Neural cell (in vitro differentiated cells): ENCODE measurements around the gene CELSR1. TPM values are rescaled to one million over a fixed set of nuclear protein-coding genes. Genes with fewer than 3 reads are reported as not detected.

Source experiments
- H2AFZ ChIP-seq: fragments of 200-600, 300-800 bp; sonication (generic), shearing (Covaris generic); 2 replicates; pipeline ENCODE4 v1.6.0; 2014; ENCODE audit warnings: low read depth, mild to moderate bottlenecking, antibody characterized with exemption, low read length, moderate library complexity
- H3F3A ChIP-seq: fragments of 200-600 bp; shearing (Covaris generic); 2 replicates; pipeline ENCODE4 v1.6.1; 2016; ENCODE audit warnings: mild to moderate bottlenecking, moderate library complexity, mixed read lengths, antibody characterized with exemption, low read length; ENCODE audit not compliant: insufficient read depth, poor library complexity, severe bottlenecking
- H3K27ac ChIP-seq: fragments of 200-600, 300-800 bp; sonication (generic), shearing (Covaris generic); 2 replicates; pipeline ENCODE4 v1.5.1; 2014; ENCODE audit warnings: mild to moderate bottlenecking, low read length, moderate library complexity
- H3K27me3 ChIP-seq: fragments of 300-800, 200-600 bp; sonication (generic), shearing (Covaris generic); 2 replicates; pipeline ENCODE4 v1.6.0; 2014; ENCODE audit warnings: mild to moderate bottlenecking, low read depth, low read length, moderate library complexity; ENCODE audit not compliant: insufficient read depth
- H3K36me3 ChIP-seq: fragments of 300-800, 200-600 bp; sonication (generic), shearing (Covaris generic); 2 replicates; pipeline ENCODE4 v1.5.1; 2014; ENCODE audit warnings: mild to moderate bottlenecking, antibody characterized with exemption, low read length, moderate library complexity; ENCODE audit not compliant: insufficient read depth
- H3K4me2 ChIP-seq: fragments of 300-800, 200-600 bp; sonication (generic), shearing (Covaris generic); 2 replicates; pipeline ENCODE4 v1.6.0; 2014; ENCODE audit warnings: mild to moderate bottlenecking, low read length
- H3K4me3 ChIP-seq: fragments of 300-800, 200-600 bp; sonication (generic), shearing (Covaris generic); 2 replicates; pipeline ENCODE4 v1.5.1; 2014; ENCODE audit warnings: mild to moderate bottlenecking, low read length, moderate library complexity
- H3K79me2 ChIP-seq: fragments of 200-600 bp; shearing (Covaris generic); replicated peaks from 2 replicates; pipeline ENCODE4 v1.6.0; 2014; ENCODE audit warnings: mild to moderate bottlenecking, low read length, moderate library complexity; ENCODE audit not compliant: insufficient read depth
- H3K9ac ChIP-seq: fragments of 300-800, 200-600 bp; sonication (generic), shearing (Covaris generic); 2 replicates; pipeline ENCODE4 v1.6.1; 2016; ENCODE audit warnings: mild to moderate bottlenecking, low read length, mixed read lengths
- H3K9me2 ChIP-seq: fragments of 200-600 bp; shearing (Covaris generic); 2 replicates; pipeline ENCODE4 v1.6.1; 2016; ENCODE audit warnings: mild to moderate bottlenecking, low read length, mixed read lengths; ENCODE audit not compliant: insufficient read depth
- H3K9me3 ChIP-seq: fragments of 200-600, 300-800 bp; sonication (generic), shearing (Covaris generic); 2 replicates; pipeline ENCODE4 v1.6.1; 2016; ENCODE audit warnings: mild to moderate bottlenecking, mixed run types, low read length, moderate library complexity, mixed read lengths
- H4K20me1 ChIP-seq: fragments of 200-600 bp; shearing (Covaris generic); 2 replicates; pipeline ENCODE4 v1.6.1; 2016; ENCODE audit warnings: mild to moderate bottlenecking, mixed run types; ENCODE audit not compliant: insufficient read depth
- EP300 ChIP-seq: fragments of 450-650 bp; conservative IDR thresholded peaks from 2 replicates; pipeline ENCODE4 v1.6.1; 2014; ENCODE audit warnings: antibody characterized with exemption, mild to moderate bottlenecking, moderate library complexity; ENCODE audit not compliant: poor library complexity, severe bottlenecking
- EZH2 ChIP-seq: fragments of 200-600, 300-800 bp; shearing (Covaris generic), sonication (generic); IDR thresholded peaks from 2 replicates; pipeline ENCODE4 v1.6.1; 2014; ENCODE audit warnings: antibody characterized with exemption, low read length, borderline replicate concordance, mild to moderate bottlenecking; ENCODE audit not compliant: insufficient read depth, poor library complexity, severe bottlenecking
- MXI1 ChIP-seq: fragments of 450-650 bp; conservative IDR thresholded peaks from 2 replicates; pipeline ENCODE4 v1.6.1; 2014; ENCODE audit warnings: antibody characterized with exemption, mild to moderate bottlenecking; ENCODE audit not compliant: poor library complexity, severe bottlenecking
- POLR2AphosphoS5 ChIP-seq: IDR thresholded peaks from 2 replicates; pipeline ENCODE4 v1.6.1; 2012
- RAD21 ChIP-seq: fragments of 450-650 bp; conservative IDR thresholded peaks from 2 replicates; pipeline ENCODE4 v1.6.1; 2014; ENCODE audit warnings: antibody characterized with exemption, mild to moderate bottlenecking, moderate library complexity
- SMC3 ChIP-seq: fragments of 450-650 bp; conservative IDR thresholded peaks from 2 replicates; pipeline ENCODE4 v1.6.1; 2014; ENCODE audit warnings: antibody characterized with exemption, mild to moderate bottlenecking, moderate library complexity; ENCODE audit not compliant: poor library complexity
- TAF1 ChIP-seq: IDR thresholded peaks from 2 replicates; pipeline ENCODE4 v1.6.1; 2012; ENCODE audit warnings: low read depth
- polyA plus RNA-seq: library from polyadenylated mRNA; depleted of rRNA; stranded (reverse); fragments of >200 nt; gene quantifications from 2 replicates; pipeline ENCODE4 v1.2.3, GENCODE V29; 2014
- TF ChIP-seq, protein P1 (sequence below): fragments of 450-650 bp; IDR thresholded peaks from 2 replicates; pipeline ENCODE4 v1.5.1; 2014; ENCODE audit warnings: antibody characterized with exemption, mild to moderate bottlenecking, moderate library complexity; ENCODE audit not compliant: poor library complexity, severe bottlenecking
- TF ChIP-seq, protein P2 (sequence below): IDR thresholded peaks from 2 replicates; pipeline ENCODE4 v1.6.1; 2012; ENCODE audit warnings: borderline replicate concordance

The CELSR1 gene
- polyA plus RNA-seq, 1 donor from 2014 or later = 0.14 TPM

DNA sequence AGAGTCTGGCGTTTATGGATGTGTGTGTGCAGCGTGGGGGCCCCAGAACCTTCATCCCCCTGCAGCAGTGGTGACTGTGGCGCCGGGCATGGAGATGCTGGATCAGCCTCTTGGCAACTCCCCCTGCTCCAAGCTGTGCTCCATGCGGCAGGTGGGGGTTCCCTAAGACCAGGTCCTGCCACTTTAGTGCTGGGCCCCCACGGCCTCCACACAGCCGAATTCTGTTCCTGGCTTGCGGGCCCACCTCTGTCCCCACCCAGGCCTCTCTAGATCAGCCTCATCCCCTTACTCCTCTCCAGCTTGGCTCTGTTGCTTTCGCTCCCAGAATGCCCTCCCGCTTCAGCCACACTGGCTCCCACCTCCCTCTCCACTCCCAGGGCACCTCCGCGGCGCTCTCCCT is 142.3 kb downstream of the CELSR1 start:
- H3K4me3 ChIP-seq = no peak overlapping the region
- no peaks in the 10 kb centered on the region for H3K9me2 ChIP-seq
- H3F3A ChIP-seq = no peaks in the 10 kb centered on the region
- no peaks in the 10 kb centered on the region for H4K20me1 ChIP-seq
- TF ChIP-seq, protein P1, sequence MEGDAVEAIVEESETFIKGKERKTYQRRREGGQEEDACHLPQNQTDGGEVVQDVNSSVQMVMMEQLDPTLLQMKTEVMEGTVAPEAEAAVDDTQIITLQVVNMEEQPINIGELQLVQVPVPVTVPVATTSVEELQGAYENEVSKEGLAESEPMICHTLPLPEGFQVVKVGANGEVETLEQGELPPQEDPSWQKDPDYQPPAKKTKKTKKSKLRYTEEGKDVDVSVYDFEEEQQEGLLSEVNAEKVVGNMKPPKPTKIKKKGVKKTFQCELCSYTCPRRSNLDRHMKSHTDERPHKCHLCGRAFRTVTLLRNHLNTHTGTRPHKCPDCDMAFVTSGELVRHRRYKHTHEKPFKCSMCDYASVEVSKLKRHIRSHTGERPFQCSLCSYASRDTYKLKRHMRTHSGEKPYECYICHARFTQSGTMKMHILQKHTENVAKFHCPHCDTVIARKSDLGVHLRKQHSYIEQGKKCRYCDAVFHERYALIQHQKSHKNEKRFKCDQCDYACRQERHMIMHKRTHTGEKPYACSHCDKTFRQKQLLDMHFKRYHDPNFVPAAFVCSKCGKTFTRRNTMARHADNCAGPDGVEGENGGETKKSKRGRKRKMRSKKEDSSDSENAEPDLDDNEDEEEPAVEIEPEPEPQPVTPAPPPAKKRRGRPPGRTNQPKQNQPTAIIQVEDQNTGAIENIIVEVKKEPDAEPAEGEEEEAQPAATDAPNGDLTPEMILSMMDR = no peak
- TF ChIP-seq EP300 (no peak), TAF1 (no peak), RAD21 (no peak)
- TF ChIP-seq, protein P2, sequence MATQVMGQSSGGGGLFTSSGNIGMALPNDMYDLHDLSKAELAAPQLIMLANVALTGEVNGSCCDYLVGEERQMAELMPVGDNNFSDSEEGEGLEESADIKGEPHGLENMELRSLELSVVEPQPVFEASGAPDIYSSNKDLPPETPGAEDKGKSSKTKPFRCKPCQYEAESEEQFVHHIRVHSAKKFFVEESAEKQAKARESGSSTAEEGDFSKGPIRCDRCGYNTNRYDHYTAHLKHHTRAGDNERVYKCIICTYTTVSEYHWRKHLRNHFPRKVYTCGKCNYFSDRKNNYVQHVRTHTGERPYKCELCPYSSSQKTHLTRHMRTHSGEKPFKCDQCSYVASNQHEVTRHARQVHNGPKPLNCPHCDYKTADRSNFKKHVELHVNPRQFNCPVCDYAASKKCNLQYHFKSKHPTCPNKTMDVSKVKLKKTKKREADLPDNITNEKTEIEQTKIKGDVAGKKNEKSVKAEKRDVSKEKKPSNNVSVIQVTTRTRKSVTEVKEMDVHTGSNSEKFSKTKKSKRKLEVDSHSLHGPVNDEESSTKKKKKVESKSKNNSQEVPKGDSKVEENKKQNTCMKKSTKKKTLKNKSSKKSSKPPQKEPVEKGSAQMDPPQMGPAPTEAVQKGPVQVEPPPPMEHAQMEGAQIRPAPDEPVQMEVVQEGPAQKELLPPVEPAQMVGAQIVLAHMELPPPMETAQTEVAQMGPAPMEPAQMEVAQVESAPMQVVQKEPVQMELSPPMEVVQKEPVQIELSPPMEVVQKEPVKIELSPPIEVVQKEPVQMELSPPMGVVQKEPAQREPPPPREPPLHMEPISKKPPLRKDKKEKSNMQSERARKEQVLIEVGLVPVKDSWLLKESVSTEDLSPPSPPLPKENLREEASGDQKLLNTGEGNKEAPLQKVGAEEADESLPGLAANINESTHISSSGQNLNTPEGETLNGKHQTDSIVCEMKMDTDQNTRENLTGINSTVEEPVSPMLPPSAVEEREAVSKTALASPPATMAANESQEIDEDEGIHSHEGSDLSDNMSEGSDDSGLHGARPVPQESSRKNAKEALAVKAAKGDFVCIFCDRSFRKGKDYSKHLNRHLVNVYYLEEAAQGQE = no peak
- H3K79me2 ChIP-seq = no peaks in the 10 kb centered on the region
- no peaks in the 10 kb centered on the region for H3K36me3 ChIP-seq
- H2AFZ ChIP-seq = no peak overlapping the region
- no peaks in the 10 kb centered on the region for H3K9me3 ChIP-seq
- H3K27me3 ChIP-seq = no peaks in the 10 kb centered on the region
- H3K9ac ChIP-seq = no peak overlapping the region
- no peak overlapping the region for H3K4me2 ChIP-seq
- H3K27ac ChIP-seq = no peak overlapping the region

DNA sequence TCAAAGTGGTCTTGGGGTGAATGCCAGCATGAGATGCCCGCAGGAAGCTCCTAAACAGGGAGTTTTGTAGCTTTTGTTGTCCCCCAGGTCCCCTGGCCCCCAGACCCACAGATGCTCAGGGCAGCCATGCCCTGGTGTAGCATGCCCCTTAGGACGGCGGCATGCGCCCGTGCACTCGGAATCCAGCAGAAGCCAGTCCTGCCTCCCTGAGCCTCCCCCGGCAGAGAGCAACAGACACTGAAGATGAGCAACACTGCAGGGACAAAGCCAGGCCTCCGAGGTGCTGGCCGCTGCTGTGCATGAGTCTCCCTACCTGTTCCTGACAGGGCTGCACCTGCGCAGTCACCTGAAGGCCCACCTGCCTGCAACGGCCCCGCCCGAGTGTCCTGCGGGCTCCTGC is 142.8 kb downstream of the CELSR1 start:
- TF ChIP-seq POLR2AphosphoS5 (no peak), MXI1 (no peak), EP300 (no peak), EZH2 (no peak), SMC3 (no peak)
- TF ChIP-seq, protein P1 = no peak
- TF ChIP-seq, protein P2 = no peak
- Histone ChIP-seq H4K20me1 (no peaks in the 10 kb centered on the region), H3F3A (no peaks in the 10 kb centered on the region), H3K4me3 (no peak overlapping the region), H3K79me2 (no peaks in the 10 kb centered on the region), H3K27ac (no peak overlapping the region), H3K4me2 (no peak overlapping the region), H3K36me3 (no peaks in the 10 kb centered on the region), H3K9ac (no peak overlapping the region), H2AFZ (no peak overlapping the region), H3K27me3 (no peaks in the 10 kb centered on the region), H3K9me3 (no peaks in the 10 kb centered on the region), H3K9me2 (no peaks in the 10 kb centered on the region)
